Muscle of arm (tissue), 12 donors: Measurements from ENCODE around the gene CREG1. TPM values are rescaled to one million over a fixed set of nuclear protein-coding genes. Genes with fewer than 3 reads are reported as not detected.

ENCODE experiments used
- polyA plus RNA-seq, 12 donors: library from polyadenylated mRNA; unstranded; fragments of 120-200 nt; gene quantifications; one replicate each; pipeline ENCODE4 v1.2.1, GENCODE V29; 2013; ENCODE audit not compliant: insufficient read length in 12 of 12

The CREG1 gene
- polyA plus RNA-seq, 12 donors, result 23.7 to 46.7 (median 36.3) TPM; not detected in 1

Other genes with a start within 250 kb of the CREG1 start
- 1 to 10 TPM in 3 of 12 donors, under 1 TPM in 7, not detected in 2; 0.28 to 3.4 (median 0.50) TPM for gene CD247, start 35.2 kb downstream of the CREG1 start, polyA plus RNA-seq
- 10 to 100 TPM in 11 of 12 donors, not detected in 1; 23.5 to 70.8 (median 43.3) TPM for gene RCSD1, start 76.5 kb upstream of the CREG1 start, polyA plus RNA-seq
- 100 to 1,000 TPM in 3 of 12 donors, 10 to 100 TPM in 8, not detected in 1; 75.8 to 119 (median 91.8) TPM for gene MPZL1, start 168.2 kb upstream of the CREG1 start, polyA plus RNA-seq